M059J (cell line): ENCODE measurements around the gene GREM1. TPM values are rescaled to one million over a fixed set of nuclear protein-coding genes. Genes with fewer than 3 reads are reported as not detected.

Experiments
- DNase-seq: peaks from one replicate; pipeline ENCODE4 v3.0.0-alpha.2; 2012; ENCODE audit warnings: low read depth
- total RNA-seq: library from RNA; depleted of rRNA; stranded (reverse); fragments of >200 nt; shearing (Covaris generic); gene quantifications from 2 replicates; pipeline ENCODE4 v1.2.3, GENCODE V29; 2014

Gene GREM1
- total RNA-seq, 1 experiment from 2014 or later = not detected

GRCh38 chr15:32730677-32731654, 13.2 kb downstream of the GREM1 start:
- DNase-seq = no peak

- DNase-seq = no peak
Observed at GRCh38 chr15:32732574-32733157, 14.9 kb downstream of the GREM1 start.

DNA sequence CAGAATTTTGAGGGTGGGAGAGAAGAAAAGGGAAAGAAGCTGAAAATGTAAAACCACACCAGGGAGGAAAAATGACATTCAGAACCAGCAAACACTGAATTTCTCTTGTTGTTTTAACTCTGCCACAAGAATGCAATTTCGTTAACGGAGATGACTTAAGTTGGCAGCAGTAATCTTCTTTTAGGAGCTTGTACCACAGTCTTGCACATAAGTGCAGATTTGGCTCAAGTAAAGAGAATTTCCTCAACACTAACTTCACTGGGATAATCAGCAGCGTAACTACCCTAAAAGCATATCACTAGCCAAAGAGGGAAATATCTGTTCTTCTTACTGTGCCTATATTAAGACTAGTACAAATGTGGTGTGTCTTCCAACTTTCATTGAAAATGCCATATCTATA, 15.5 kb downstream of the GREM1 start:
- DNase-seq = peak; percentile 48

- no peak for DNase-seq
Observed at GRCh38 chr15:32735989-32736700, 18.3 kb downstream of the GREM1 start.

GRCh38 chr15:32736701-32737061, 18.9 kb downstream of the GREM1 start:
- no peak for DNase-seq

GRCh38 chr15:32737304-32737703, 19.5 kb downstream of the GREM1 start:
- no peak for DNase-seq

GRCh38 chr15:32738666-32739065, 20.9 kb downstream of the GREM1 start:
- DNase-seq = no peak

GRCh38 chr15:32739522-32740063, 21.8 kb downstream of the GREM1 start:
- no peak for DNase-seq

DNA sequence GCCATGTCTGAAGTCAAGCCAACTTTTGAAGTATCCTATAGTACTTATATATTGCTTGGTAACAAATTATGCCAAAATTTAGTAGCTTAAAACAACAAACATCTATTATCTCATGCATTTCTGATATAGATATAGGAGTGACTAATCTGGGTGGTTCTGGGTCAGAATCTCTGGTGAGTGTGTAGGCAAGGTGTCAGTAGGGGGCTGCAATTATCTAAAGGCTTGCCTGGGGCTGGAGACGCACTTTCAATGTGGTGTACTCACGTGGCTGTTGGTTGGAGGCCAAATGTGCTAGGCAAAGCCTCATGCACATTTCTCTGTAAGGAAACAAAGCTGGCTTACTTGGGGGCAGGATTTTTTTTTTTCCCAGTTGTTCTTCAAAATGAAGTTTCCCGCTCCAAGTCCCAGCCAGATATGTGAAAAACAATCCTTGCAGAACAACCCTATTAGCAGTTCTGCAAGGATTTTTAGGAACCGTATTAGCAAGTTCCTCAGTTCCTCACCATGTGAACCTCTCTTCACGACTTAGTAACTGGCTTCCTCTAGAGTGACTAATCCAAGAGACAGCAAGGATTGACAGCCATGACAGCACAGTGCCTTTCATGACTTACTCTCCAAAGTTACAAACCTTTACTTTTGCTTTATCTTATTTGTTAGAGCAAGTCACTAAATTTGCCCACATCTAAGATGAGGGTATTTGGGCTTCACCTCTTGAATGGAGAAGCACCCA, 25.8 kb downstream of the GREM1 start:
- DNase-seq = peak; percentile 79

DNA sequence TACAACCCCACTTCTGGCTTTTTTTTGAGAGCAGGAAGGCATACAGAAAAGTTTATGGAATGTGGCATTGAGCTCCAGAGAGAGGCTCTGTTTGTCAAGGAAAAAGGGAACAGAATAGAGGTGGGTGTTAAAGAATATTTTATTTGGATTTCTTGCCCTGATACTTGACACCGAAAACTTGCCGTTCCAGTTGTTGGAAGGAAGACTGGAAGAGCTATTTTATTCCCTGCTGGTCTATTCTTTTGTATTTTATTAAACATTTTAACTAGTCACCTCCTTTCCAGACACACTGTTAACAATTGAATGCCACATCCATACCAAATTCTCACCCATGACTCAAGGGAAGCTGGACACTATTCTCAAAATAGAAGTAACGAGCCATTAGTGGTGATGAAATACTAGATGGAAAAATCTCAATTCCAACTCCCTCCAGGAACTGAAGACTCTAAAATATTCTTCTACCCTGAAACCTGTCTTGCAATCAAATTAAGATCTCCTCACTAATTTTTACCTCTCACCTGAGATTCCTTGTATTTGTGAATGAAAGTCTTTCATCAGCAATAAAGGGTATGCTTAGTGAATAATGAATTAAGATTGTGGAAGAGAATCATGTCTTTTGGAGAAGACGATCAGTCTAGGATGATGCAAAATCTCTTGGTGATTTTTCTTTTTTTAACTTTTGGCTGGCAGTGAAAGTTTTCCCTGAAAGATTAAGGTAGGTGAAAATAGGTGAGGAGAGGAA, 28.5 kb downstream of the GREM1 start:
- DNase-seq = peak; percentile 8

DNA sequence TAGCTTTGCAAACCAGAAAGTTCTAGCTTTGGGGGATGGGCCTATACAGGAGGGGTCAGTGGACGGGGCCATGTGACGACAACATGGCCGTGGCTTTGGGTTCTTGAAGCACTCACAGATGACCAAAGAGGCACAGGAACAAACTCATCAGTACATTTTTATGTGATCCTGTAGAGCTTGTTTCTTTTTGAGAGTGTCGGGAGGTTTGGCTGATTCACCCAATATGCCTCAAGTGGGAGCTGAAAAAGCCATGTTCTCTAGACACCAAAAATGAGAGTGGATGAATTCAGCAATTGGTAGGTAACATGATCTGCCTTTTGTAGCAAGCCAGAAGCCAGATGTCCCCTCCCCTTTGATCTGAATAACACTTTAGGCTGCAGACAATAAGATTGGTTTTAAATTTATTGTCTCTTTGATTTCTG, 30.1 kb downstream of the GREM1 start:
- DNase-seq = peak; percentile 29

- DNase-seq = no peak
Observed at GRCh38 chr15:32750979-32751378, 33.2 kb downstream of the GREM1 start.

GRCh38 chr15:32757426-32757825, 39.6 kb downstream of the GREM1 start:
- no peak for DNase-seq

- no peak for DNase-seq
Observed at GRCh38 chr15:32763295-32763694, 45.5 kb downstream of the GREM1 start.

- no peak for DNase-seq
Observed at GRCh38 chr15:32765236-32765635, 47.4 kb downstream of the GREM1 start.

DNA sequence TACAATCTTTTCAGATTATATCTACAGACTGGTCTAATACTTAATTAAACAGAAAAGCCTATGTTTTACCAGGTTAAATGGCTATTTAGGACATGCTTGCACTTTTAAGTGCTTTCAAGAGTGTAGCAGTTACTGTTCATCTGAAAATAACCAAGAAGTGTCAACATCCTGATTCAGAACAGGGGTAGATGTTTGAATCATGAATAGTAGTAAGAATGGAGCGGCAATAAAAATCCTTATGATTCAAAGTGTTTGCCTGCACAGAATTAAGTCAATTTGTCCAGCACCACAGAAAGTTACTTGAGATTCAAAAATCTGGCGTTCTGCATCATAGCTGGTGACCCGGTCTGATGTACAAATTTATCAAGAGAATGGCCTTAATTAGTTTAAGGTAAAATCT, 48.3 kb downstream of the GREM1 start:
- no peak for DNase-seq

- DNase-seq = no peak
Observed at GRCh38 chr15:32767236-32767635, 49.4 kb downstream of the GREM1 start.

GRCh38 chr15:32774022-32774421, 56.2 kb downstream of the GREM1 start:
- DNase-seq = peak; percentile 99

DNA sequence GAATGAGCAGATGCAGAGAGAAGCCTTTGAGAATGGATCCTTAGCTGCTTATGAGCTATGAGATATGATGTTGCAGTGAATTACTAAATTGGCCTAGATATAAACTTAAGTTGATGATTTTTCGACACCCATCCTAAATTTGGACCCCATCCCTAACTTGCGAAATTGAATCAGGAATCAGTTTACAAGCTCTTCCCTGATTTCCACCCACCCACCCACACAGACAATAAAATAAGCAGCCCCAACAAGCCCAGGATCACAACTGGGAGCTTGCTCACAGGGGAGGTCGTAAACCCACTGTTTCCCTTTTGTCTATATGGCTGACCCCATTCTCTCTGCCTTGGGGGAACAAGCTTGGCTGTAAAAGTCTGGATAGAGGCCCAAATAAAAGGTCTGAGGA, 57.3 kb downstream of the GREM1 start:
- DNase-seq = no peak

DNA sequence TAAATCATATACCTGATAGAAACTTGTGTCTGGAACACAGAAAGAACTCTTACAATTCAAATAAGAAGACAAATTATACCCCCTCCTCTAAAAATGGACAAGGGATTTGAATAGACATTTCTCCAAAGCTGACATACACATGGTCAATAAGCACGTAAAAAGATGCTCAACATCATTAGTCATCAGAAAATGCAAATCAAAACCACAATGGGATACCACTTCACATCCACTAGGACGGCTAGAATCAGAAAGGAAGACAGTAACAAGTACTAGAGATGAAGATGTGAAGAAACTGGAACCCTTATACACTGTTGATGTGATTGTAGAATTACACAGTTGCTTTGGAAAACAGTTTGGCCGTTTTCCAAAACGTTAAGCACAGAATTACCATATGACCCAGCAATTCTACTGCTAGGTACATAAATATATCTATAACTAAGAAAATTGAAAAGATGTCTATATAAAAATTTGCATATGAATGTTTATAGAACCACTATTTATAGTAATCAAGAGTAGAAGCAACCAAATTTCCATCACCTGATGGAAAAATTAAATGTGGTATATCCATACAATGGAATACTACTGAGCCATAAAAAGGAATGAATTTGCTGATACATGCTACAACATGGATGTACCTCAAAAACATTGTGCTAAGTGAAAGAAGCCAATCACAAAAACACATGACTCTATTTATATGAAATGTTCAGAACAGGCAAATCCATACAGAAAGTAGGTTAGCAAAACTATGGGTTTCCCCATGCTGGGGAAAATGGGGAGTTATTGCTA, 60.8 kb downstream of the GREM1 start:
- peak; percentile 88 for DNase-seq
